C4-2B (cell line): ENCODE measurements around the gene LRATD1.

Experiments
- CTCF ChIP-seq: fragments of 450-650 bp; conservative IDR thresholded peaks from 2 replicates; pipeline ENCODE4 v1.5.1; 2017; ENCODE audit warnings: mild to moderate bottlenecking
- ZFX ChIP-seq: fragments of 450-650 bp; IDR thresholded peaks from 2 replicates; pipeline ENCODE4 v1.6.1; 2017

- TF ChIP-seq CTCF = no peak
- TF ChIP-seq ZFX = no peak
These were observed 544 bp downstream of the LRATD1 start for GRCh38 chr2:14633061-14633460.
